A172 (cell line): ENCODE measurements around the gene C17orf100. TPM values are rescaled to one million over a fixed set of nuclear protein-coding genes. Genes with fewer than 3 reads are reported as not detected.
A peak's percentile ranks its signal among the peaks of the same experiment; 100 is the strongest.

Experiments
- DNase-seq: peaks from one replicate; pipeline ENCODE4 v3.0.0-alpha.2; 2015; ENCODE audit warnings: low spot score
- total RNA-seq: library from RNA; depleted of rRNA; stranded (reverse); fragments of >200 nt; shearing (Covaris generic); gene quantifications from 2 replicates; pipeline ENCODE4 v1.2.3, GENCODE V29; 2014; rRNA removed

The C17orf100 gene
- total RNA-seq = 0.24 and 0.89 TPM in 2 replicates

GRCh38 chr17:6651354-6651918 lies at the start of gene C17orf100, which contains the start of gene MED31:
Gene C17orf100 (plus strand): TSS chr17:6651762. CDS start chr17:6651914, 152 bp downstream.
Gene MED31 (minus strand): TSS chr17:6651605. CDS start chr17:6651528, 77 bp downstream.
- peak; percentile 84 for DNase-seq

DNA sequence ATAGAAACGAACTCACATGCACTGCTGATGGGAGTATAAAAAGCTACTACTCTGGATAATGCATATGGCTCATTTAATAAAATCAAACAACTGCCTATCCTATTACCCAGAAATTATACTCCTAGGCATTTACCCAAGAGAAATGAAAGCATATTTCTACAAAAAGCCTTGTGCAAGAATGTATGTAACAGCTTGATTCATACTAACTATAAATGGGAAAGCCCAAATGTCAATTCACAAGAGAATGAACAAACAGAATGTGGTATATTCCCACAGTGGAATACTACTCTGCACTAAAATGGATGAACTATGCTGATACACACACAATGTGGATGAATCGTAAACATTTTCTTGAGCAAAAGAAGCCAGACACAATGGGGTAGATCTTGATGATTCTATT lies 49.4 kb upstream of the C17orf100 start:
- DNase-seq = no peak

DNA sequence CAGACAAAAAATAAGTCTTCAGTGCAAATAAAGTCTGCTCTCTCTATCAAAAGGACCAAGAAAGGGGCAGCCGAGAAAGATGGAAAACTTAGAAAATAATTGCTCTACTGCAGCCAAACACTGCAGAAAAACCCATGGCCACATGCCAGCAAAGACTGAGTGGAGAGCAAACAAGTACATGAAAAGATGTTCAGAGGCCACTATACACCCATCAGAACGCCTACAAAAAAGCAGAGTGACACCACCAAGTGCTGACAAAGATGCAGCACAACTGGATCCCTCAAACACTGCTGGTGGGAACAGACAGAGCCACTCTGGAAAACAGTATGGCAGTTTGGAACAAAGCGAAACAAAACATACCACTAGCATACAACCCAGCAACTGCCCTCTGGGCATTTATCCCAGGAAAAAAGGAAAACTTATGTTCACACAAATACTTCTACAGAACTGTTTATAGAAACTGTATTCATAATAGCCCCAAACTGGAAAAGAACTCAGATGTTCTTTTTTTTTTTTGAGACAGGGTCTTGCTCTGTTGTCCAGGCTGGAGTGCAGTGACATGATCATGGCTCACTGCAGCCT lies 47.7 kb upstream of the C17orf100 start:
- no peak for DNase-seq

DNA sequence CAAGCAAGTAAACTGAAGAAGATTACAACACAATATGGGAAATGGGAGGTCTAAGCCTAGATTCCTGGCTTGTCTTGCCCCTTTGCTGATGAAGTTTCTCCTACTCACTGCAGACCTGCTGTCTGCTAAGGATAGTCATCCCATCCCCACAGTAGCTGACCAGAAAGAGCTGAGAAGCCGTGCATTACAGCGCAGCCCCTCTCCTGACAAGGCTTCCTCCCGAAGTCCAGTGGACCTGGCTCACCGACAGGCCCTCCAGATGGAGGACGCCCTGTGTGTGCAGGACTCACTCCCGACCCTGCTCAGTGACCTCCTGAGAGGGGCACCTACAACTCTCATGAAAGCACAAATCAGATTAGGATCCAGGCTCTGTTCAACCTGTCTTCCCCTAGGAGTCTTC lies 46.4 kb upstream of the C17orf100 start:
- DNase-seq = no peak

- peak; percentile 64 for DNase-seq
Observed at GRCh38 chr17:6608321-6608720, 43.2 kb upstream of the C17orf100 start.

DNA sequence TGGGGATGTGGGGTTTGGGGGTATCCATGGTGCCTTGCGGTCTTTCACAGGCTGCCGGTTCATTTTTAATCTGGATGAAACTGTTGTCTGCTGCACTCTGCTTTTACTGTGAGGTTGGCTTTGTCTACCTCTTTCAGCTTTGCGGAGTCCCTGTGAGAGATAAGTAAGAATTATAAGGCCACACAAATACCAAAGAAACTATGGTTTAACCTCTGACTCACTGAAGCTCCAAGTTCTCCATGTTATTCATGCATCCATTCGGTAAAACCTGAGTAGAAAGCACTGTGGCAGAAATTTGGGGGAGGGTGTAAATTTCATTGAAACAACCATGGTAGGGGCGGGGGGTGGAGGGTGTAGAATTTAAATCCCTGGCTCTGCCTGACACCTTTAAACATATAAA lies 41.6 kb upstream of the C17orf100 start:
- no peak for DNase-seq

DNA sequence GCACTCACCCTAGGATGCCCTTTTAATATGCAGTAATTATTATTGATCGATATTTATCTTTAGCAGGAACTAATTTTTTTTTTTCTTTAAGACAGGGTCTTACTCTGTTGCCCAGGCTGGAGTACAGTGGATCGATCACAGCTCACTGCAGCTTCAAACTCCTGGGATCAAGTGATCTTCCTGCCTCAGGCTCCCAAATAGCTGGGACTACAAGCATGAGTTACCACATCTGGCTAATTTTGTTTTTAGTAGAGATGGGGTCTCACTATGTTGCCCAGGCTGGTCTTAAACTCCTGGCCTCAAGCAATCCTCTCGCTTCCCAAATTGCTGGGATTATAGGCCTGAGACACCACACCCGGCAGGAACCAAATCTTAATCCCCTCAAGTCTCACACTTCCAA lies 40.3 kb upstream of the C17orf100 start:
- no peak for DNase-seq

- no peak for DNase-seq
Observed at GRCh38 chr17:6623941-6624340, 27.6 kb upstream of the C17orf100 start.

GRCh38 chr17:6626616-6627015 lies 24.9 kb upstream of the C17orf100 start:
- DNase-seq = no peak

DNA sequence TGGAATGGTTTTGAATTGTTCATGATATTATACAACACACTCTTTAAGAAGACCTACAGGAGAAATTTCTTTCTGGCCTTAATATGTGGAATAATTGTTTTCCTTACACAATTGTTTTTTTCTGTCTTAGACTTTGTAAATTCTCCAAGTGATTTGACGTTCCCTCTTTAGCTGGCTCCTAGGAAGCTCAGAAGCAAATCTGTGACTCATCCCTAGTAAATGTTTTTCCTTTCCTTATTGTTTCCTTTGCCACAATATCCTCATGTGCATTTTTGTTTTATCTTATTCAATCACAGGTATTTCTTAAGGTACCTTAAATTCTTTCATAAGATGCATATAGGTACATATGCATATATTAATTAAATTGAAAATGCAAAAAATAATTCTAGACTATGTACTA lies 24.5 kb upstream of the C17orf100 start:
- peak; percentile 19 for DNase-seq

GRCh38 chr17:6630390-6630789 lies 21.2 kb upstream of the C17orf100 start:
- DNase-seq = no peak

GRCh38 chr17:6632530-6632929 lies 19.0 kb upstream of the C17orf100 start:
- no peak for DNase-seq

DNA sequence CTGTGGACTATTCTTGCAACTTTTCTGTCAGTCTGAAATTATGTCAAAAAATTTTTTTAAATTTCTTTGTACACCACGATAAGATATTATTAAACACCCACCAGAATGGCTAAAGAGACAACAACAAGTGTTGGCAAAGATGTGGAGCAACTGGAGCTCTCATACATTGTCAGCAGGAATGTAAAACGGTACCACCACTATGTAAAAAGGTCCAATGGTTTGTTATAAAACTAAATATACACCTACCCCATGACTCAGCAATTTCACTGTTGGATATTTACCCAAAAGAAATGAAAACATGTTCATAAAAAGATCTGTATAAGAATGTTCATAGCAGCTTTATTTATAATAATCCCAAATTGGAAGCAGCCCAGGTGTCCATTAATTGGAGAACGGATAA lies 18.3 kb upstream of the C17orf100 start:
- DNase-seq = no peak

DNA sequence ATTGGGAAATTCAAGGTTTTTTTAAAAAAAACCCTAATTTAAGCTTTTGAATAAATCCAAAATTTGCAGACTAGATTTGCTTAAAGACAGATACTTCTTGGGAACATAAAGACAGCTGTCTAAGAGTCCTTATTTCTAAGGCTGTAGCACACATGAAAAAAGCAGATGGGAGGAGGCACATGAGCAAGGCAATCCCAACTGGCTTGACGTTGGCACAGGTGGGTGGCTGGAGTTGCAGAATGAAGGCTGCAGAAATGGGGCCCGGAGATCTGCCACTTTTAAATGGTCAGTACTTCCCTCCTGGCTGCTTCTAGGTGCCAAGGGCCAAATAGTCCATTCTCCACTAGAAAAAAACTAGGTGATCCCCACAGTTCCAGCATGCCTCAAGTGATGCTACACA lies 15.5 kb upstream of the C17orf100 start:
- no peak for DNase-seq

DNA sequence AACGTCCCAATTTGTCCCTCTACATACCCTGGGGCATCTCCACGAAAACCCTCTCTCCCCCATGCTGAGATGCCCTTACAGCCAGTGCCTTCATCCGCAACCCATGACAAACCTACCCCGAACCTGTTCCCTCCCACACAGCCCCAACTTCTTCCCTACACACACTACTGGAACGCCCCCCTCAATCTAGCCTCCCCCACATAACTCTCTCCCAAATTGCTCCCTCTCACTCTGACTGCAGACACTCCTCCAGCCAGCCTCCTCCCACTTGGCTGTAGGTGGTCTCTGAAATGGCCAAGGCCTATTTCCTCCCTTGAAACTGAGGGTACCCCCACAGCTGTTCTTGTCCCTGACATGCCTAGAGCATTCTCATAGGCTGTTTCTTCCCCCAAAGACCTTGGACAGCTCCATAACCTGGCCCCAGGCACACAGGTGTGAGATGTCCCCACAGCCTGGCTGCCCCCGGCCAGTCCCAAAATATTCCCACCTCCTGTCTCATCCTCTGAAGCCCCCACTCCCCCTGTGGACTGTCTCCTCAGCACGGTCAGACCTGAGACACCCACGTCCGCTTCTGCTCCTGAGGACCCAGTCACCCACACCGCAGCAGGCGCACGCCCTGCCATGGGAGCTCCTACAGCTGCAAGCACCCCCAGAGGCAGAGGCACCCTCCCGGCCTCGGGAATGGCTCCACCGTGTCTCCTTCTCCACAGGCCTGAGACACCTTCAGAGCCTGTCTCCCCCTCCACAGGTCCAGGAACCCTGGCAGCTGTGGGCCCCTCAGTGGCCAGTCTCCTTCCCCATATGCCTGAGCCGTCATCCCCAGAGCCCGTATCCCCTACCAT lies 14.7 kb upstream of the C17orf100 start:
- no peak for DNase-seq

GRCh38 chr17:6637458-6637840 lies 14.1 kb upstream of the C17orf100 start:
- DNase-seq = no peak

DNA sequence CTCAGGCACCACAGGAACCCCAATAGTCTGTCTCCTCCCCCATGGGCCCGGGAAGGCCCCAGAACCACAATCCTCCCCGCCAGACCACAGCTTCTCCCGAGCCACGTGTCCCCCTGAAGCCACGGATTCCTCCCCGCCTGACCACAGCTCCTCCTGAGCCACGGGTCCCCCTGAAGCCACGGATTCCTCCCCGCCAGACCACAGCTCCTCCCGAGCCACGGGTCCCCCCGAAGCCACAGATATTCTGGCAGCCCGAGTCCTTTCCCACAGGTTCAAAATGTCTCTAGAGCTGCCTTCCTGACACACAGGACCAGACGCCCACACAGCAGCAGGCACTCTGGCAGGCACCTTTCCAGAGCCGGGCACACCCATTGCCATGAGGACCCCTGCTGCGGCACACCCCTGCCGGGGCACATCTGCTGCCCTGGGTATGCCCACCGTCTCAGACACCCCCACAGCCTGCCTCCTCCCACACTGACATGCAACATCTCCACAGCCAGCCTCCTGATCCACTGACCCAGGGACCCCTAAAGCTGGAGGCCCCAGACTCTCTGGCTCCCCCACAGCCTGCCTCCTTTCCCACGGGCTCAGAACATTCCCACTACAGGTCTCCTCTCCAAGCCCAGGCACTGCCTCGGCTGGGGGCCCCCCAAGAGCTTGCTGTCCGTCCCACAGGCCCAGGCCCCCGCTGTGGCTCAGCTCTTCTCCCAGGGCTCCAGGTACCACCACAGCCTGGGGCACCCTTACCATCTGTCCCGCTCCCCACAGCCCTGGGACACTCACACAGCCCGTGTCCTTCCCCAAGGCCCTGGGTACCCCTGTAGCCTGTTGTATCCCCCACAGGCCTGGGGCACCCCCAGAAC lies 13.3 kb upstream of the C17orf100 start:
- DNase-seq = no peak

DNA sequence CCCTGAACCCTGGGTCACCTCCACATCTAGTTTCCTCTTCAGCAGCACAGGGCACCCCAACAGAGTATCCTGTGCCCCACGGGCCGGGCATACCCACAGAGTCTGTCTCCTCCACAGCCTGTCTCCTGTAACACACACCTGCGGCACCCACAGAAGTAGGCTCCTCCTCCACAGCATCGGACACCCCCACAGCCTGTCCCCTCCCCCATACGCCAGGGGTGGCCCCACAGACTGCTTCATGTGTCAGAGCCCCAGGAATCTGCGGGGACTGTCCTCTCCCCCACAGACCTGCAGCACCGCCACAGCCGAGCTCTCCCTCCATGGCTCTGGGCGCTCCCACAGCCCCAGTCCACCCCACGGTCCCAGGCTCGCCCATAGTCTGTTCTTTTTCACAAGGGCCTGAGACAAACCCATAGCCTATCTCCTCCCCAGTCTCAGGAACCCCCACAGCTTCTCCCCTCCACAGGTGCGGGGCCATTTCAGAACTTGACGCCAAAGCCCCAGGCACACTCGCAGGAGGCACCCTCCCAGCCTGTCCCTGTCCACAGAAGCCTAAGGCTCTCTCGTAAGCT lies 12.5 kb upstream of the C17orf100 start:
- DNase-seq = no peak

DNA sequence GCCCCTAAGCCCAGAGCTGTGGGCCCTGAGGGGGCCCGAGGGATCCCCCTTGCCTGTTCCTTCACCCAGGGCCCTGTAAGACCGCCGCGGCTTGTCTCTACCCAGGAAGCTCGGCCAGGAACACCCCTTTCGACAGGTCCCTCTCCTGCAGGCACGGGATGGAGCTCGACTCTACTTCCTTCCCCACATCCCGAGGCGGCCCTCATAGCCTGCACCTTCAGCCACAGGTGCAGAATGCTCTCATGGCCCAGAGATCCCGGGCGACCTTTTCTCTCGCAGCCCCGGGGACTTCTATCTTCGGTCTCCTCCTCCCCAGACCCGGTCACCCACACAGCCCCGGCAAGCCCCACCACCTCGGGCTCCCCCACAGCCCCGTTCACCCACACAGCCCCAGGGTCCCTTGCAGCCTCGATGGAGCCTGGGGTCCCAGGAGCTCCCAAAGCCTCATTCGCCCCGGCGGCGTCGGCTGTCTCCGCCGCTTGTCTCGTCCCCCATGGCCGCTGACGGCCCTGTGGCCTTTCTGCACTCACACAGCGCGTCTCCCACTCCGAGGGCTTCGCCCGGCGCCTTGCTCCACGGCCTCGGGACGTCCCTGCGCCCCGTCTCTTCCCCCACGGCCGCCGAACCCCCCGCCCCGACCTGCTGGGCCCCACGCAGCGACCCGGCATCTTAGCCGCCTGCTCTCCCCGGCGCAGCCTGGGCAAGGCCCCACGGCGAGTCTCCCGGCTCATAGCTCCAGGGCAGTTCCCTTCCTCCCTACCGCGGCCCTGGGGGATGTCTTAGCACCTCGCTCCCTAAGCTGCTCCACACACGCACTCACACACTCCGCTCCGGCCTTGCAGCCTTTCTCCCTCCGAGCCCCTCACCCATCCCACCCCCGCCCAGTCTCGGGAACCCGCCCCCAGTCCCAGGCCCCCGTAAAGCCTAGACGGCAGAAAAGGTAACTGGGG lies 11.7 kb upstream of the C17orf100 start:
- DNase-seq = peak; percentile 21

DNA sequence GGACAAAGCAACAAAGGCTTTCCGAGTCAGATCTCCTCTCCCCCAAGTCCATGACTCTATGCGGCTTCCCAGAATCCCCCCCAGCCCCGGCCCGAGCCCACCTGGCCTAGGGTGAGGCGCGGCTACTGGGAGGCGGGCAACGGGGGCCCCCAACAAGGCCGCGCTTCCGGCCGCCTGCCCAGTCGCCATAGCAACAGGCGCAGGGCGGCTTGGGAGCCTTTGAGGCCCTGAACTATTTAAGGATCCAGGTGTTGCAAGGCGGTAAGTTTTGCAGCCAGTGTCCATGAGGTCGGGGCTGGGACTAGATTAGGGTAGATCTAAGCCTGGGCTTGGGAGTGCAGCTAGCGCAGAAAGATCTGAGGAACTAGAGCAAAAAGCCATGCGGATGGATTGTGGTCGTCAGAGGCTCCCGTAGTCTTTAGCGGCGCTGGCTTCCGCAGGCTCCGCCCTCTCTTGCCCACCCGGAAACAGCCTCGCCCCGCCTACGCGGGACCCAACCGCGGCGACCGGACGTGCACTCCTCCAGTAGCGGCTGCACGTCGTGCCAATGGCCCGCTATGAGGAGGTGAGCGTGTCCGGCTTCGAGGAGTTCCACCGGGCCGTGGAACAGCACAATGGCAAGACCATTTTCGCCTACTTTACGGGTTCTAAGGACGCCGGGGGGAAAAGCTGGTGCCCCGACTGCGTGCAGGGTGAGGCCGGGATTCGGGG lies 10.9 kb upstream of the C17orf100 start, which contains the start of the genes KIAA0753 and TXNDC17:
KIAA0753 (minus strand) TSS at position 176 of the 711 bp plus-strand sequence. CDS start 5,608 bp downstream, outside the sequence.
TXNDC17 (plus strand) TSS at position 525 of the 711 bp plus-strand sequence; CDS start at position 548, 23 bp downstream.
- DNase-seq = peak; percentile 89
